Lung (tissue), 12 donors: ENCODE data around the gene RNF112. TPM values are rescaled to one million over a fixed set of nuclear protein-coding genes. Genes with fewer than 3 reads are reported as not detected.

ENCODE experiments used
- ATAC-seq: fragments of 200-7000 bp; cut with Tn5 transposase; one replicate; pipeline ENCODE4 v1.9.1; 2020; ENCODE audit warnings: moderate number of reproducible peaks; ENCODE audit not compliant: insufficient read depth, low FRiP score
- DNase-seq, 3 donors: peaks; one replicate each; pipeline ENCODE4 v3.0.0-alpha.2; 2013 to 2017
- H3K27ac ChIP-seq, 2 donors: one replicate each; pipeline ENCODE4 v1.5.1; 2013; ENCODE audit warnings: mild to moderate bottlenecking in 2 of 2, moderate library complexity in 2 of 2, control low read depth in 1 of 2, inconsistent platforms in 1 of 2, low read depth in 1 of 2, low read length in 1 of 2
- H3K27me3 ChIP-seq, 3 donors: one replicate each; pipeline ENCODE4 v1.5.1; 2013; ENCODE audit warnings: low read length in 2 of 3; ENCODE audit not compliant: control insufficient read depth in 3 of 3, insufficient read depth in 3 of 3
- H3K36me3 ChIP-seq, 4 donors: one replicate each; pipeline ENCODE4 v1.5.1; 2013; ENCODE audit warnings: low read length in 4 of 4, mild to moderate bottlenecking in 1 of 4, moderate library complexity in 1 of 4; ENCODE audit not compliant: control insufficient read depth in 4 of 4, insufficient read depth in 4 of 4
- H3K4me1 ChIP-seq, 5 donors: one replicate each; pipeline ENCODE4 v1.5.1; 2013; ENCODE audit warnings: low read length in 5 of 5, mild to moderate bottlenecking in 2 of 5, moderate library complexity in 1 of 5; ENCODE audit not compliant: control insufficient read depth in 5 of 5, insufficient read depth in 5 of 5
- H3K4me3 ChIP-seq: one replicate; pipeline ENCODE4 v1.5.1; 2013; ENCODE audit warnings: mild to moderate bottlenecking, control low read depth, moderate library complexity
- H3K9ac ChIP-seq, 2 donors: one replicate each; pipeline ENCODE4 v1.5.1; 2013; ENCODE audit warnings: low read length in 2 of 2, control low read depth in 1 of 2; ENCODE audit not compliant: insufficient read depth in 1 of 2
- H3K9me3 ChIP-seq, 4 donors: one replicate each; pipeline ENCODE4 v1.5.1; 2013; ENCODE audit warnings: low read length in 3 of 4, mild to moderate bottlenecking in 1 of 4, moderate library complexity in 1 of 4; ENCODE audit not compliant: control insufficient read depth in 4 of 4, insufficient read depth in 3 of 4
- CTCF ChIP-seq: IDR thresholded peaks from 2 replicates; pipeline ENCODE4 v1.5.1; 2012; ENCODE audit warnings: mild to moderate bottlenecking; ENCODE audit errors: control extremely low read depth, extremely low read depth
- WGBS, 2 donors: extraction: QIAGEN DNeasy Blood & Tissue Kit; methylation state at CpG; one replicate each; pipeline ENCODE4 v1.1.7; 2013; 5-methylcytosine and 5-hydroxymethylcytosine counted together
- polyA plus RNA-seq, 2 donors: library from polyadenylated mRNA; stranded (reverse); fragments of 200-250 nt; gene quantifications; one replicate each; pipeline ENCODE4 v1.2.1, GENCODE V29; 2013
- total RNA-seq, 2 donors: library from RNA; depleted of rRNA in 1 of 2; stranded (reverse); fragments of >200 nt in 1 of 2; gene quantifications; one replicate each; pipeline ENCODE4 v1.2.1, GENCODE V29; 2014 to 2021
- donor health status: control.
- donor health status: control.
- donor health status: Bipolar disorder and iron deficiency.
- donor health status: healthy.
- donor health status: DM: yes; HTN: yes; CAD: no.

The RNF112 gene
- total and polyA plus RNA-seq, 4 donors, result 2.4 to 6.9 (median 3.3) TPM

- H3K4me3 ChIP-seq, result no peak overlapping the region
- no peak for TF ChIP-seq CTCF
- no peaks in the 10 kb centered on the region for H3K36me3 ChIP-seq
- H3K27ac ChIP-seq, result no peak overlapping the region
- peaks cover 0 to 30% (median 12%) of the 10 kb centered on the region in 5 donors for H3K4me1 ChIP-seq
- H3K9ac ChIP-seq, result no peak overlapping the region
- WGBS, 2 donors, result 87 to 93% methylated on average over 5 of the region's 5 CpGs
- ATAC-seq (no peak), DNase-seq (no peak)
- H3K27me3 ChIP-seq, result no peaks in the 10 kb centered on the region
- H3K9me3 ChIP-seq, result no peaks in the 10 kb centered on the region
Measured at GRCh38 chr17:19366637-19366972, 44.4 kb upstream of the RNF112 start.

GRCh38 chr17:19368229-19368628 is 42.8 kb upstream of the RNF112 start:
- ATAC-seq (no peak), DNase-seq (no peak)
- Histone ChIP-seq H3K4me3 (no peak overlapping the region), H3K27ac (no peak overlapping the region), H3K9me3 (no peaks in the 10 kb centered on the region), H3K4me1 (peaks cover 0 to 28% (median 12%) of the 10 kb centered on the region in 5 donors), H3K9ac (no peak overlapping the region), H3K27me3 (no peaks in the 10 kb centered on the region), H3K36me3 (no peaks in the 10 kb centered on the region)
- whole genome bisulfite sequencing, 2 donors, result 85 to 92% methylated on average over 4 of the region's 4 CpGs
- TF ChIP-seq CTCF, result no peak

- 88 to 91% methylated on average over 16 of the region's 16 CpGs for WGBS, 2 donors
- Histone ChIP-seq H3K9me3 (no peaks in the 10 kb centered on the region), H3K9ac (no peak overlapping the region), H3K27me3 (no peaks in the 10 kb centered on the region), H3K4me3 (no peak overlapping the region), H3K36me3 (no peaks in the 10 kb centered on the region), H3K4me1 (peaks cover 0 to 20% (median 4%) of the 10 kb centered on the region in 5 donors), H3K27ac (peak overlapping the region in 1 of 2 donors; percentile 32)
- ATAC-seq, result no peak
- no peak for DNase-seq
- TF ChIP-seq CTCF, result no peak
Measured at GRCh38 chr17:19369107-19369778, 41.8 kb upstream of the RNF112 start.
